Ureter (tissue), 1 donor: ENCODE data around the gene MED13. TPM values are rescaled to one million over a fixed set of nuclear protein-coding genes. Genes with fewer than 3 reads are reported as not detected.
"Not testable (repeated sequence)": the region's sequence is repeated elsewhere in the genome, so short reads cannot be mapped to it uniquely, and the experiment has no call there.

Experiments used
- DNase-seq: peaks from one replicate; pipeline ENCODE4 v3.0.0-alpha.2; 2020; ENCODE audit warnings: low spot score
- total RNA-seq: library from RNA; stranded (reverse); gene quantifications from one replicate; pipeline ENCODE4 v1.2.4, GENCODE V29; 2023
- donor health status: DM: yes; HTN: yes; CAD: no.

Gene MED13
- total RNA-seq, 1 donor from 2014 or later = 86.2 TPM

DNA sequence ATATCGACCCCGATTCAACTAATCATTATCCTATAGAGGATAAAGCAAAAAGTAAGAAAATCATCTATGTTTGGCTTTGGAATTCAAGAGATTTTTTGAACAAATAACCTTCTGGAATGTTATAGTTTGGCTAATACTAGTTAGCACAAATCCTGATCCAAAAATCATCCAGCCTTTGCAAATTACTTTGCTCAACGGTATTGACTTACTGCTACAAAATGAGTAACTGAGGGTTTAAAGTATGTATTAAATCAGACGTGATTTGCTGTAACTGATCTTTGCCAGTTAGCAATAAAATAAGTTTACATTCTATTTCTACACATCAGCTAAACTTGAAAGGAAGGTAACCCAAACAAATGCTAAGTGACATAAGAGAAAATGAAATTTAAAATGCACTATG is 6.5 kb downstream of the MED13 start:
- no peak for DNase-seq

- no peak for DNase-seq
These were observed 7.4 kb downstream of the MED13 start for GRCh38 chr17:62057696-62058095.

DNA sequence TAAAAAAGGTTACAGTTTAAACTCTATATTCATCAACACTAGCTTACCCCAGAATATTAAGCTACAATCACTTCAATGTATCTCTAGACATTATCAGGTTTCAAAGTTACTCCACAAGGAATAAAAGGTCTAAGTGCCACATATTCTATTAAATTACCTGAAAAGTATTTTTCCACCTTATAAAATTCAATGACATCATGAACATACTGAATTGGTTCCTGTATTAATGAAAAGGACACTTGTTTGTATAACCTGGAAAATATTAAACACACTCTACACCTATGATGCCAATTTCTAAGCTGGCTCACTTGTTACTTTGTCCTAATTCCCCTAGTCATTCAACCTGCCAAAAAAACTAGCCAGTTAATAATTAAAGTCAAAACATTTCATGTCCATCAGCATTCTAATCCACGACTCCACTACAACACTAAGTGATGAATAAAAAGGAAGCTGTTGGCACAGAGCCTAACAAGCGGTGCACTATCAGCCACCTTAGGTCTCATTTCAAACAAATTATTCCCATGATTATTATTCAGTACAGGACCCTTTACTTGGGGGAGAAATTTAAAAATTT is 12.2 kb downstream of the MED13 start:
- DNase-seq = no peak

GRCh38 chr17:62051053-62051452 is 14.0 kb downstream of the MED13 start:
- DNase-seq = no peak

GRCh38 chr17:62049299-62049698 is 15.8 kb downstream of the MED13 start:
- DNase-seq = no peak

- DNase-seq = no peak
These were observed 16.8 kb downstream of the MED13 start for GRCh38 chr17:62048262-62048661.

DNA sequence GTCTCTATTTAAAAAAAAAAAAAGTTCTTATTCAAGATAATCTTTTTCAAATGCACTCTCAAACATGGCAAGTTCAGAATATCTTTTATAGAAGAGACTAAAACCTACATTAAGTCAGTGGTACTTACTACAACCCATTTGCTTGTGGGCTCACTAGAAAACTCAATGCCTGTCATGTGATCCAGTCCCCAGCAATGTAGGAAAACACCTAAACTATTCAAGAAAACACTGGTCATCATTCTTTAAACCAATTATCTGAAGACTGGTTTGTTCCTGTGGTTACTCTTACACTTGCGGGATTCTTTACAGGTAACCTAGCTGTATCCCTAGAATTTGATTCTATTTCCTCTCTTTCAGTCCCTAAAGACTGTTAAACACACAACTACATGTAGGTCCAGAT is 19.6 kb downstream of the MED13 start:
- DNase-seq = no peak

DNA sequence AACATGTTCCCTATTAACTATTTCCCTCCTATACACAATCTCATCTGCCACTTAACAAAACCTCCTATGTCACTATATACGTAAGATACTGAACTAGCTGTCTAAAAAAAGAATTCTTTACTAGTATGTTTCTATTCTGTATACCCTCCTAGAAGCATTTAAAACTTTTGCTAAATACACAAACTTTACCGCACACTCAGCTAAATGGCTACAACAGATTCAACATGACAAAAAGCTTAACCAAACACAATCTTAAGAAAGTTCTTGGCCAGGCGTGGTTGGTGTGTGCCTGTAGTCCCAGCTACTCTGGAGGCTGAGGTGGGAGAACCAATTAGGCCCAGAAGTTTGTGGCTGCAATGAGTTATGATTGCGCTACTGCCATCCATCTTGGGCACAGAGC is 20.0 kb downstream of the MED13 start:
- no peak for DNase-seq

DNA sequence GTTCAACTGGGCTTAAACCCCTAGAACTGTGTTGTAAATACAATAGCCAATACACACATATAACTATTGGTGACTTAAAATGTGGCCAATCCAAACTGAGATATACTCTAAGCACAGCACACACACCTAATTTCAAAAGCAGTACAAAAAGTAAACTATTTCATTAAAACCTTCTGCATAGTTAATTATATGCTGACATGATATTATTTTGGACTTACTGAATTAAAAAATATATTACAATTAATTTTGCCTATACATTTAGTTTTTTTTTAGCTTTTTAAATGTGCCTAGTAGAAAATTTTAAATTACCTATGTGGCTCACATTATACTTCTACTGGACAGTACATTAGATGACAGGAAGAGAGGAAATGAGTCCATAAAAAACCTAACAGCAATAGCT is 21.5 kb downstream of the MED13 start:
- no peak for DNase-seq

DNA sequence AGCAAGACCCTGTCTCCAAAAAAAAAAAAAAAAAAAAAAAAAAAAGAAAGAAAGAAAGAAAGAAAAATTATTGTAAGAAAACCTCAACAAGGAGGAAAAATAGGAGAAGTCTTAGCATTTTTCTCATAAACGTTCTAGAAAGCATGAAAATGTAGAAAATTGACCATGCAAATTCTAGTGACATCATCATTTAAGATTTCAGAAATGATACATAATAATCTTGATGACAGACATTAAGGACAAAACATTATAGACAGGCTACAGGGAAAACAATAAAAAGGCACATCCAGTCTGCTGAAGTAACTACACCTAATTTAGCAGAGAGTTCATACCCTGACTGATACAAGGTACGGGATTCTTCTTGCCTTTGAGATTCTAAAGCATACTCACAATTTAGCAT is 21.9 kb downstream of the MED13 start:
- no peak for DNase-seq

- DNase-seq = no peak
These were observed 26.8 kb downstream of the MED13 start for GRCh38 chr17:62038248-62038647.

GRCh38 chr17:62033317-62033716 is 31.8 kb downstream of the MED13 start:
- DNase-seq = no peak

DNA sequence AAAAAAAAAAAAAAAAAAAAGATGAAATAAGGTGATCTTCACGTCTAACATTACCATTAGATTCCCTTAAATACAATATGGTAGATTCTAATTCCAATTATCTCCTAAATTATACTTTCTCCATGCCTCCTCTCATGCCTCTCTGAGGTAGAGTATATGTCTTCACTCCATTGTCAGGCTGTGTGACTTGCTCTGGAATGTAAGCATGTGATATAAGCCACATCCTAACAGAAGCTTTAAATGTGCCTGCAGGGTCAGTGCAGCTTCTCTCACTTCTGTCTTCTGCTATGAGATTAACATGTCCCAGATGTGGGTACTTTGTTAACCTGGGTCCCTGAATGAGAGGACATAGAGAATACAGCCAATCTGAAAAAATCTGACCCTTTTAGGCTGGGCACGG is 32.6 kb downstream of the MED13 start:
- DNase-seq = no peak

DNA sequence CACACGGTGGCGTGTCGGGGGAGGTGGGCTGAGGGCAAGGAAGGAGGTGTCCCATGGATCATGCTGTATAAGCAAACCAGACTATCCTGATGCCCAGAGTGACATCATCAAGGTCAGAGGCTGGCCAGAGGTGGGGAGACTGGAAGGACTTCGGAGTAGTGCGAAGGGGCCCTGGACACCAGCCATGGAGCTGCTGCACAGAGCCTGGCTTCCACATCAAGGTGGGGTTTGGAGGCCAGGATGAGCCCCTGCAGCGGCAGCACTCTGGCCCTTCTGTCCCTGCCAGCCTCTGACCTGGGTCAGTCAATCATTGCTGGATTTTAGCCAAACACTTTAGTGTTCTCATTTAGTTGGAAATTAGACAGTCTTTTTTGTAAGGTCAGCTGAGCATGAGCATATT is 34.8 kb downstream of the MED13 start:
- no peak for DNase-seq

DNA sequence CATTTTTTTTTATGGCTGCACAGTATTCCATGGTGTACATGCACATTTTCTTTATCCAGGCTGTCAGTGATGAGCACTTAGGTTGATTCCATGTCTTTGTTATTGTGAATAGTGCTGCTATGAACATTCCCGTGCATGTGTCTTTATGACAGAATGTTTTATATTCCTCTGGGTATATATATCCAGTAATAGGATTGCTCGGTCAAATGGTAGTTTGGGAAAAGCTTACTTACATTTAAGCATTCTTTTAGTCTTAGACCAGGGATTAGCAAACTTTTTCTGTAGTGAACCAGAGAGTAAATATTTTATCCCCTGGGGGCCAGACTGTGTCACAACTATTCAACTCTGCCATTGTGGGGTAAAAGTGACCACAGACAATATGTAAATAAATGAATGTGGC is 40.2 kb downstream of the MED13 start:
- no peak for DNase-seq

DNA sequence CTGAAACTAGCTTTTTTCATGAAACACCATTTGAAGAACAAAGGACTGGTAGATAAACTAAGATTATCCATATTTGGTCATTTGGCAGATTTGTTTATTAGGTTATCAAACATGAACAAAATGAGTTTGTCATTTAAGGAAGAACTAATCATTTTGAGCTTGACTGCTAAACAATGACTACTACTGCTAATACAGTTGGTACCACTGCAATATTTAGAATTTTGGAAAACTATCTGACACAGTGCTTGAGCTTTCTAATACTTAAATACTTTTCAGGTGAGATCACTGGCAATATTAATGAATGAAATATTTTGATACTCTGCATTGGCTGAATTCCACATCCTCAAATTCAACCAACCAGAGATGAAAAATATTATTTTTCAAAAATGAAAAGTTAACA is 47.2 kb downstream of the MED13 start:
- DNase-seq = no peak

DNA sequence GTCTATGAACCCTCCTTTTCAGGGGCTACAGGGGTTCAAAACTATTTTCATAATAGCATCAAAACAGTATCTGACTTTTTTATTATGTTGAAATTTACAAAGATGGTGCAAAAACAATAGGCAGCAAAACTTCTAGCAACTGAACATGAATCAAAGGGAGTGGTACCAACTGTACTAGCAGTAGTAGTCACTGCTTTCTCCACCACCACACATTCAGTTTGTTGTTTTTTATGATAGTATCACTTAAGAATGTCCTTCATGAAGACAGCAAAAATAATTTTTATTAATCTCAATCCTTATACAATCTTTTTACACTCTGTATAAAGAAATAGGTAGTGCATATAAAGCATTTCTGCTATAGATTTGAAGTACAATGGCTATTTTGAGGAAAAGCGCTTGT is 47.6 kb downstream of the MED13 start:
- DNase-seq = no peak

DNA sequence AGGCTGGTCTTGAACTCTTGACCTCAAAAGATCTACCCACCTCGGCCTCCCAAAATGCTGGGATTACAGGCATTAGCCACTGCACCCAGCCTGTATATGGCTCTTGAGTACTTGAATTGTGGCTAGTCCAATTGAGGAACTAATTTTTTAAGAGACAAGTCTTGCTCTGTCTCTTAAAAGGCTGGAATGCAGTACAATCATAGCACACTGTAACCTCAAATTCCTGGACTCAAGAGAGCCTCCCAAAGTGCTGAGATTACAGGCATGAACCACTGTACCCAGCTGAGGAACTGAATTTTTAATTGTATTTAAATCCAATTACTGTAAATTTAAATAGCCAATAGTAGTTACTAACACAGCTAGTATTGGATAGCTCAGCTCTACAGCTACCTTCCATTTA is 50.6 kb downstream of the MED13 start:
- no peak for DNase-seq

DNA sequence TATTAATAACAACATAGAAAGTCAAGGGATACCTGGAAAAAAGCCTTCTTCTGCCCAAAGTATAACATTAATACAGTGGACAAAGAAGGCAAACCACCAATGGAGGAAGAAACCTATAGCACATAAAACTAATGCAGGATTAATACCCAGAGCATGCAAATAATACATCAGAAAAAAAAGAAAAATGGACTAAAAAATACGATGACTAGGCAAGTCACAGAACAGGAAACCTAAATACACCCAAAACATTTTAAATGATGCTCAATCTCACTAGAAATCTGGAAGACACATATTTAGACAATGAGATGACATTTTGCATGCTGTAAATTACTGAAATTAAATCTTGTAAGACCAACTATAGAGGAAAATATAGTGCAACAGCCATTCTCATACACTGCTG is 55.9 kb downstream of the MED13 start:
- no peak for DNase-seq

GRCh38 chr17:62008294-62008693 is 56.8 kb downstream of the MED13 start:
- DNase-seq = no peak

DNA sequence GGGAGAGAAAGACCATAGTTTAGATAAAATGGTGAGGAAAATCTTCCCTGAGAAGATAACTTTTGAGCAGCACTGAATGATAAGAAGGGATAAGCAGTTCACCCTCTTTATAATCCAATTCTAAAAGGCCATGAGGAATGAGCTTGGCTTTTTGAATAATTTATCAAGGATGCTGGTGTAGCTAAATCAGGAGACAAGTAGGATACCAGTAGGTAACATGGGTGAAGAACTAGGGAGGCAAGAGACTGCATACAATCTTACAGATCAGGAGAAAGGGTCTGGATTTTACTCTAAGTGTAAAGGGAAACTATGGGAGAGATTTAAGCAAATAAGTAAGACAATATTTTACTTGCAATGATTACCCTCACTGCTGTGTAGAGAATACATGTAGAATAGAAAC is 60.7 kb downstream of the MED13 start:
- DNase-seq = no peak

GRCh38 chr17:62003141-62003540 is 61.9 kb downstream of the MED13 start:
- DNase-seq = not testable (repeated sequence)

- no peak for DNase-seq
These were observed 64.0 kb downstream of the MED13 start for GRCh38 chr17:62001105-62001504.

- DNase-seq = no peak
These were observed 64.9 kb downstream of the MED13 start for GRCh38 chr17:62000186-62000585.

DNA sequence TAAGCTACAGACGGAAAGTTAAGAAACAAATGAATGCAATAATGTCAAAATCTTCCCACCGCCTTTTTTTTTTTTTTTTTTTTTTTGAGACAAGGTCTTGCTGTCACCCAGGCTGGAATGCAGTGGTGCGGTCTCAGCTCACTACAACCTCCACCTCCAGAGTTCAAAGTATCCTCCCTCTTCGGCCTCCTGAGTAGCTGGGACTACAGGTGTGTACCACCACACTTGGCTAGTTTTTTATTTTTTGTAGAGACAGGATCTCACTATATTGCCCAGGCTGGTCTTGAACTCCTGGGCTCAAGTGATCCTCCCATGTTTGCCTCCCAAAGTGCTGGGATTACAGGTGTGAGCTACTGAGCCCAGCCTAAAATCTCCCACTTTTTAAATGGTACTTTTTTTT is 66.5 kb downstream of the MED13 start:
- not testable (repeated sequence) for DNase-seq
